Umbilical cord (tissue), 2 donors: ENCODE results near the gene LUM. TPM values are rescaled to one million over a fixed set of nuclear protein-coding genes. Genes with fewer than 3 reads are reported as not detected.
"Not testable (repeated sequence)": the region's sequence is repeated elsewhere in the genome, so short reads cannot be mapped to it uniquely, and the experiment has no call there.

Source experiments
- DNase-seq: peaks from one replicate; pipeline ENCODE4 v3.0.0-alpha.2; 2015; ENCODE audit warnings: low spot score
- total RNA-seq: library from RNA; depleted of rRNA; stranded (reverse); fragments of >200 nt; gene quantifications from one replicate; pipeline ENCODE4 v1.2.3, GENCODE V29; 2014; ENCODE audit warnings: low replicate concordance; ENCODE audit not compliant: insufficient read depth

LUM gene
- total RNA-seq, 1 donor from 2014 or later, result 4,507 TPM

GRCh38 chr12:91109581-91110310, 1.5 kb downstream of the LUM start:
- no peak for DNase-seq

- peak; percentile 87 for DNase-seq
These were observed 2.1 kb downstream of the LUM start for GRCh38 chr12:91109148-91109564.

- peak; percentile 62 for DNase-seq
These were observed 3.0 kb downstream of the LUM start for GRCh38 chr12:91108196-91108755.

GRCh38 chr12:91106283-91106682, 5.0 kb downstream of the LUM start:
- DNase-seq, result no peak

DNA sequence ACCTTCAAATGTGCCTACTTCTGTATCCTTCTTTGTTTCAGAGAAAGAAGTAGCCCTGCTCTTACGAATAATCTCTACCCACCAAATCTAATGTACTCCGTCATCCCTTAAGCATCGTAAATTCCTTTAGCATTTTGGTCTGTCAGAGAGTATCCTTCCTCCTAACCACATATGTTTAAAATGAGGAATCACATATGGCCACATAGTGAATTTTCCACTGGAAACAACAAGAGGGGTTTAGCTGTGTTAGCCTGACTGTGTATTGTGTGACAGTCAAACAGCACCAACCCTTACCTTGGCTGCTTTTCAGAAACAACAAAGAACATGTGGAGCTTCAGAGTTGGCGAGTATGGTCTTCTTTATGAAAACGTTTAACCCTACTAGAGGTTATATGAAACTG, 5.5 kb downstream of the LUM start:
- DNase-seq, result peak; percentile 55

DNA sequence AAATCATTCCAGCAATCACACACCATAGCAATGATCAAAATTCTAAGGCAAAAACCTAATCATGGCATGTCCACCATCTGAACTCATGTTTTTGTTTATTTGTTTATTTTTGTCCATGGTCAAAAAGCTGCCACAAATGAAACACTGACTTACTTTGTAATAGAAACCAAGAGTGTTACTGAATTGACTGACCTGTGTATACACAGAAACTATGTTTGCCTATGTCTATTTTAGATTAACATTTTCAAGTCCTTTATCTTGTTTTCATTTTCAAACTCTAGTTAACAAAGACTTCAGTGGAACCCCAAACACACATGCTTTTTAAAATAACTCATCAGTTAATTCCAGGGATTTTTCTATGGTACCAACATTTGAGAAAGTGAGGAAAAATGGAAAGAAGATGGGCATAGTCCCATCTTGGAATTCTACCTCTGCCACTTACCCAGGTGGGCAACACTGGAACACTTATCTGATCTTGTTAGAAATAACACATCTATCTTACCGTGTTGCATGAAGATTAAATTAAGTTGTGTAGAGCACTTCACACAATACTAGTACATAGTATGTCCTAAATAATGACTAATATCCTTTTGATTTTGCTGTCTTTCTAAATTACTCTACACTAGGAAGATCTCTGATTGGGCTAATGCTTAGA, 6.4 kb downstream of the LUM start:
- no peak for DNase-seq

- no peak for DNase-seq
These were observed 7.7 kb downstream of the LUM start for GRCh38 chr12:91103624-91104023.

DNA sequence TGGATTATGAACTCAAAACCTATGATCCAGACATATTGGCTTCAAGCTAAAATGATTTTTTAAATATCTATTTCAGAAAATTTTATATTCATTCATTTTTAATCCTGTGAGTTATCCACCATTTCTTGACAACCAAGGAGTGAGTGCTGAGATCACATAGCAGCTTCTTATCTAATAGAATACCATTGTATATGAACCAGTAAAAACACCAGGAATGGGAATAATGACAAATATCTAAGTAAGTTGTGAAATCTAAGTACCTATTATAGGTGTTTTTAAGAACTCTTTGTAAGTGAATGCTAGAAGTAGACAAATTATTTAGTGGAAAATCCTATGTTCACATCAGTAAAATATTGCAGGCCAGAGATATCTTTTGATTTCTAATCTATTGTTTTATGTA, 8.2 kb downstream of the LUM start:
- DNase-seq, result no peak

DNA sequence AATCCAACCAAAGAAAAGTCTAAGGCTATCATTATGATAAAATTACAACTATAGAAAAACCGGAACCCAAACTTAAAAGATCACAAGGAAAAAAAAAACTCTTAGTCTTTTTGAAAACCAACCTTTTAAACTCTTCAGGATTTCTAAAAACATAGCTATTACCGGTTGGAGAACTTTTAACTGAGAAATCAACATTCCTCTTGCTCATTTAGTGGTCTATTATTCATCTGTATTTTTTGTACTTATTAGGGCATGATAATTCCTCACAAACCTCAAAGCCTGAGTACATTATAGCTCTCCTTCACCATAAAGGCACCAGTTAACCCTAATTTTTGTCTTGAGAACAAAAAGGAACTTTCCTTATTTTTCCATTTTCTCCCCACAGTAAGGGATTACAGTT, 10.4 kb downstream of the LUM start:
- DNase-seq, result peak; percentile 41

DNA sequence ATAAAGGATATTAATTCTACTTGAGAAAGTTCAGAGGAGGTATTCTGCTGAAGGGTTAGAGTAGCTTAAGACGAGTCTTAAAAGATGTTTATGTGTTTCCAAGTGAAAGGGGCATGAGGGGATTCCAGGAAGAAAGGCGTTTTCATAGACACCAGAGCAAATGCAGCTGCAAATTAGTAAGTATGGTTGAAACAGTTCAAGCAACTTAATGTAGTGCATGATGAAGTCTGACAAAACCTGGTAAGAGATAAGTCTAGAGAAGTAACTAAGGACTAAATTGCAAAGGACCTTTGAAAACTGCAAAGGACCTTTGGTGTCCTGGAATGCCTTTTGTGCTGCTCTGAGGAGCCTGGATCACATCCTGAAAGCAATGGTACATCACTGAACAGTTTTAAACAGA, 11.5 kb downstream of the LUM start:
- peak; percentile 52 for DNase-seq

GRCh38 chr12:91099341-91099740, 12.0 kb downstream of the LUM start:
- DNase-seq, result peak; percentile 73

- peak; percentile 92 for DNase-seq
These were observed 12.4 kb downstream of the LUM start for GRCh38 chr12:91098941-91099340.

DNA sequence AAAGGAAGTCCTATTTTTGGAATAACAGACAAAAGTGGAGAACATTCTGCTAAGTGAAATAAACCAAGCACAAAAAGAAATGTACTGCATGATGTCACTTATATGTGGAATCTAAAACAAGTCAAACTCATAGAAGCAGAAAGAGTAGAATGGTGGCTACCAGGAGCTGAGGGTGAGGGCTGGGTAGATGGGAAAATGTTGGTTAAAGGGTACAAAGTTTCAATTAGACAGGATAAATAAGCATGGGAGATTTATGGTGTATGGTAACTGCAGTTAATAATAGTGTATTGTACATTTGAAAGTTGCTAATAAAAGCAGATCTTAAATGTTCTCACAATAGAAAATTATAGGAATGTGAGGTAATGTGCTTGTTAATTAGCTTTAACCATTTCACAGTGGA, 12.8 kb downstream of the LUM start:
- DNase-seq, result no peak

DNA sequence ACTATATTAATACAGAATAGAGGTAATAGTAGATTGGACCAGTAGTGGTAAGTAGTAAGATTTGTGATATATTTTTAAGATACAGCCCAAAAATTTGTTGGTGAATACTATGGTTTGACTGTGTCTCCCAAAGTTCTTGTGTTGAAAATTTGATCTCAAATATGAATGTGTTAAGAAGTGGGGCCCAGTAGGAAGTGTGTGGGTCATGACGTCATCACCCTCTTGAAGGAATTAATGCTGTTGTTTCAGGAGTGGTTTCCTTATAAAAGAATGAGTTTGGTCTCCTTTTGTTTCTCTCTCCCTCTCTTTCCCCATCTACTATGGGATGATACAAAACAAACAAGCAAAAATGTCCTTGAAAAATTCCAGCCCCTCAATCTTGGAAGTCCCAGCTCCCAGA, 16.3 kb downstream of the LUM start:
- DNase-seq, result no peak

- DNase-seq, result no peak
These were observed 17.1 kb downstream of the LUM start for GRCh38 chr12:91094032-91094662.

GRCh38 chr12:91093341-91093740, 18.0 kb downstream of the LUM start:
- DNase-seq, result no peak

- no peak for DNase-seq
These were observed 19.2 kb downstream of the LUM start for GRCh38 chr12:91091916-91092715.

- not testable (repeated sequence) for DNase-seq
These were observed 21.3 kb downstream of the LUM start for GRCh38 chr12:91089953-91090352.

- no peak for DNase-seq
These were observed 31.3 kb downstream of the LUM start for GRCh38 chr12:91080041-91080440.

DNA sequence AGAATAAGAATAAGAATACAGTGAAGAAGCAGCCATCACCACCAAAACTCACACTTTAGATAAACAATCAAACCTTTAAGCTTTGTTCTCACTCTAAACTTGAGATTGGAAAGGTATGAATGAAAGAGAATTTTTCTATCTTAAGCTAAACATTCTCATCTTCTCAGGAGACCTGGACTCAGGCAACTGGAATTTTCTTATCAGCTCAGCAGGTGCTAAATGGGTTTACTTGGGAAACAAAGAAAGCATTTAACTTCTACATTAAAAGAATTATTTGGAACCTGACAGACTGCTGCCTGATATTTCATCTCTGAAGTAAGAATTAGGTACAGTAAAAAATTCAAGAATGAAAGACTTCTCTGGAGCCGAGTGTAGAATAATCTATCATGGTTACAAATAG, 32.8 kb downstream of the LUM start:
- DNase-seq, result no peak

DNA sequence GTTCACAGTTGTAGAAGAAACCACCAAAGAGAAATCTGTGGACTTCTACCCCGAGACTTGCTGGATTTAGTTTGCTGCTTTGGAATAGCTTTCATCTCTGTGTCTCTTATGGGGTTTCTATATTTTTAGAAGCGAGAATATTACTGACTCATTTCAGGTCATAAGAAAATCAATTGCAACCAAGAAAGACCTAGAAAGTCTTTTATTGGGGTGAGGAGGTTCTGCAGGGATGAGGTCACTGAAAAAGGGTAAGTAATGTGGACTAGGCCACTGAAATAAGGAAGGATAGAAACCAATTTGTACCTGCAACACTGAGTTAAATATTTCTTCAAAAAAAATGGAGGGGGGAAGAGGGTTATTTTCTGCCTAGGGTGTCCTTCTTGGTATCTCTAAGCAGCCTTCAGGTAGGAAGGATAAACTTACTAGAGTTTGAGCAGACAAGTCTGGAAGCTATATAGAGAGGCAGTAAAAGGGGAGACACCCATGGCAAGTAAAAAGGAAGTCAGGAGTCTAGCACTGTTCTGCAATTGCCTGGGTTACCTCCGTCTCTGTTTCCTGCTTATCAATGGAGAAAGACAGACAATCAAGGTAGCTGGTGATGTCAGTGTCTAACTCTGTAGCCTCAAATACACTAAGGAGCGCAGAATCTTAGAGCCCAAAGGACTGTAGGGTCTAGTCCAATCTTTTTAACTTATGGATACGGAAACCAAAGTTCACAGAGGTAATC, 33.9 kb downstream of the LUM start:
- no peak for DNase-seq
